SJSA1 (cell line): ENCODE results near the gene SCAMP3. TPM values are rescaled to one million over a fixed set of nuclear protein-coding genes. Genes with fewer than 3 reads are reported as not detected.

ENCODE experiments used
- total RNA-seq: library from RNA; depleted of rRNA; stranded (reverse); fragments of >200 nt; shearing (Covaris generic); gene quantifications from 2 replicates; pipeline ENCODE4 v1.2.3, GENCODE V29; 2014; rRNA removed

Gene SCAMP3
- total RNA-seq, 1 experiment from 2014 or later = 55.9 TPM

Other genes starting within 250 kb of the SCAMP3 start
- not detected in 2 replicates for gene DCST2, start 228.6 kb downstream of the SCAMP3 start, total RNA-seq
- gene DCST1, start 228.5 kb downstream of the SCAMP3 start, total RNA-seq = not detected in 2 replicates
- 27.0 and 32.0 TPM in 2 replicates for gene ADAM15, start 211.0 kb downstream of the SCAMP3 start, total RNA-seq
- gene EFNA4, start 198.6 kb downstream of the SCAMP3 start, total RNA-seq = 4.7 and 4.8 TPM in 2 replicates
- gene EFNA3, start 183.5 kb downstream of the SCAMP3 start, total RNA-seq = 0.21 and 0.85 TPM in 2 replicates
- gene EFNA1, start 134.5 kb downstream of the SCAMP3 start, total RNA-seq = 0.89 and 0.91 TPM in 2 replicates
- gene SLC50A1, start 126.5 kb downstream of the SCAMP3 start, total RNA-seq = 9.9 and 23.4 TPM in 2 replicates
- 40.7 and 76.6 TPM in 2 replicates for gene DPM3, start 121.8 kb downstream of the SCAMP3 start, total RNA-seq
- 61.7 and 94.8 TPM in 2 replicates for gene KRTCAP2, start 89.1 kb downstream of the SCAMP3 start, total RNA-seq
- gene TRIM46, start 88.5 kb downstream of the SCAMP3 start, total RNA-seq = 0.21 and 1.1 TPM in 2 replicates
- 3.2 and 5.4 TPM in 2 replicates for gene THBS3, start 54.5 kb downstream of the SCAMP3 start, total RNA-seq
- 69.7 and 86.0 TPM in 2 replicates for gene MTX1, start 53.7 kb downstream of the SCAMP3 start, total RNA-seq
- 3.7 and 11.9 TPM in 2 replicates for gene ENTREP3, start 6.9 kb downstream of the SCAMP3 start, total RNA-seq
- gene CLK2, start 11.1 kb upstream of the SCAMP3 start, total RNA-seq = 13.0 and 13.7 TPM in 2 replicates
- 0.97 and 2.5 TPM in 2 replicates for gene HCN3, start 15.1 kb upstream of the SCAMP3 start, total RNA-seq
- gene PKLR, start 39.1 kb upstream of the SCAMP3 start, total RNA-seq = not detected in 2 replicates
- gene FDPS, start 46.5 kb upstream of the SCAMP3 start, total RNA-seq = 205 and 232 TPM in 2 replicates
- 39.8 and 40.9 TPM in 2 replicates for gene RUSC1, start 58.5 kb upstream of the SCAMP3 start, total RNA-seq